ENCODE data around the gene SORCS2. TPM values are rescaled to one million over a fixed set of nuclear protein-coding genes. Genes with fewer than 3 reads are reported as not detected.

SORCS2 gene
- total and polyA plus RNA-seq, 2 of the 4 experiments (the other 2 are of a cell fraction), result 0.36 to 0.62 TPM

DNA sequence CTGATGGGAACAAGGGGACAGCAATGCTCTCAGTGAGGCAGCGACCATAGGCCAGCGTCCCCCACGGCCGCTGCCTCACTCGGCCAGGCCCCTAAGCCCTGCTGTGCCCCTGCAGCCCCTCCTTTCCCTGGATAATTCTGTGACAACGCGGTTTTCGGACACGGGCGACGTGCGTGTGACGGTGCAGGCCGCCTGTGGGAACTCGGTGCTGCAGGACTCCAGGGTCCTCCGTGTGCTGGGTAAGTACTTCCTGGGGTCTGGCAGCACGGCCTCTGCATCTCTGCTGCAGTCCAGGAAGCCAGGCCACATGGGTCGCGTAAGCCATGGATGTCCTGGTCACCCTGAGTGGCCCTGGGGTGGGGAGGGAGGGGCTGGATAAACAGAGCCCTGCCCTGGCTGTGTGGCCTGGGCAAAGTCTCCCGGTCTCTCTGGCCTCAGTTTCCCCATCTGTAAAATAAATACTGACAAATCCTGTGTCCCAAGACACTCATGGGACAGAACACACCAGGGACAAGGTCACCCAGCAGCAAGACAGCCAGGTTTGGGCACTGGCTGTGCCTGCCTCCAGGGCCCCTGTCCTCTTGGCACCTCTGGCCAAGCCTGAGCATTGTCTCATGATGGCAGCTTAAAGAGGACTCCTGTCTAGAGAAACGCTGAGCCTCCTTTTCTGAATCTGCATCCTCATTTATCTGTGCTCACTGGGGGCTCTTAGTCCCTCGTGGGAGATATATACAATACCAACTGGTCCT lies 534.5 kb downstream of the SORCS2 start:
- H2AFZ ChIP-seq (replicated peaks; ENCODE audit: low read length, poor library complexity), result no peak overlapping the region
- in situ Hi-C loops (cut with MboI; ENCODE audit: low sequenced_read_pairs), result loop anchor here (10.0 kb wide), 1 partner anchor 532 kb away; the partner anchor contains the start of gene SORCS2
- no peak overlapping the region for H4K8ac ChIP-seq (ENCODE audit: low read depth in 2 of 2, low read length in 2 of 2)
- DNase-seq (no peak), ATAC-seq (ENCODE audit: low read depth) (no peak)
- H3K4ac ChIP-seq (ENCODE audit: low read depth, low read length), result no peak overlapping the region
- no peak overlapping the region for H2AK9ac ChIP-seq (replicated peaks; ENCODE audit: low read depth, low read length, poor library complexity)
- no peak overlapping the region for H3K23ac ChIP-seq (ENCODE audit: low read depth, low read length)
- H4K20me1 ChIP-seq (ENCODE audit: insufficient read depth, low read length), result no peaks in the 10 kb centered on the region
- ChIA-PET CTCF (interaction anchor here (0.7 kb wide), 1 partner anchor 1219 kb away, joined by 4 read pairs; no protein-coding TSS in a partner anchor), POLR2A (ENCODE audit: unreplicated experiment) (no interaction called here)
- H2BK15ac ChIP-seq (ENCODE audit: low read depth, low read length), result no peak overlapping the region
- peaks cover 8% of the 10 kb centered on the region for H3K27me3 ChIP-seq (ENCODE audit: control insufficient read depth, insufficient read depth, low read length)
- no peak for TF ChIP-seq RCOR1 (IDR thresholded peaks at IDR 0.05; ENCODE audit: insufficient replicate concordance, low read length)
- TF ChIP-seq SMC3 (IDR thresholded peaks at IDR 0.05; ENCODE audit: low read depth, low read length), result no peak
- TF ChIP-seq, protein P1, sequence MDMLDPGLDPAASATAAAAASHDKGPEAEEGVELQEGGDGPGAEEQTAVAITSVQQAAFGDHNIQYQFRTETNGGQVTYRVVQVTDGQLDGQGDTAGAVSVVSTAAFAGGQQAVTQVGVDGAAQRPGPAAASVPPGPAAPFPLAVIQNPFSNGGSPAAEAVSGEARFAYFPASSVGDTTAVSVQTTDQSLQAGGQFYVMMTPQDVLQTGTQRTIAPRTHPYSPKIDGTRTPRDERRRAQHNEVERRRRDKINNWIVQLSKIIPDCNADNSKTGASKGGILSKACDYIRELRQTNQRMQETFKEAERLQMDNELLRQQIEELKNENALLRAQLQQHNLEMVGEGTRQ (IDR thresholded peaks at IDR 0.05; ENCODE audit: low read depth, low read length), result no peak
- TF ChIP-seq CHD1 (IDR thresholded peaks at IDR 0.05; ENCODE audit: low read depth, low read length), result no peak
- no peak for TF ChIP-seq MAFK (IDR thresholded peaks at IDR 0.05; ENCODE audit: low read depth, low read length)
- no peak for TF ChIP-seq BHLHE40 (IDR thresholded peaks at IDR 0.05; ENCODE audit: low read depth, low read length)
- no peak for TF ChIP-seq MXI1 (IDR thresholded peaks at IDR 0.05; ENCODE audit: borderline replicate concordance, low read depth, low read length)
- TF ChIP-seq MAZ (IDR thresholded peaks at IDR 0.05; ENCODE audit: borderline replicate concordance, low read depth, low read length), result no peak
- TF ChIP-seq, protein P2, sequence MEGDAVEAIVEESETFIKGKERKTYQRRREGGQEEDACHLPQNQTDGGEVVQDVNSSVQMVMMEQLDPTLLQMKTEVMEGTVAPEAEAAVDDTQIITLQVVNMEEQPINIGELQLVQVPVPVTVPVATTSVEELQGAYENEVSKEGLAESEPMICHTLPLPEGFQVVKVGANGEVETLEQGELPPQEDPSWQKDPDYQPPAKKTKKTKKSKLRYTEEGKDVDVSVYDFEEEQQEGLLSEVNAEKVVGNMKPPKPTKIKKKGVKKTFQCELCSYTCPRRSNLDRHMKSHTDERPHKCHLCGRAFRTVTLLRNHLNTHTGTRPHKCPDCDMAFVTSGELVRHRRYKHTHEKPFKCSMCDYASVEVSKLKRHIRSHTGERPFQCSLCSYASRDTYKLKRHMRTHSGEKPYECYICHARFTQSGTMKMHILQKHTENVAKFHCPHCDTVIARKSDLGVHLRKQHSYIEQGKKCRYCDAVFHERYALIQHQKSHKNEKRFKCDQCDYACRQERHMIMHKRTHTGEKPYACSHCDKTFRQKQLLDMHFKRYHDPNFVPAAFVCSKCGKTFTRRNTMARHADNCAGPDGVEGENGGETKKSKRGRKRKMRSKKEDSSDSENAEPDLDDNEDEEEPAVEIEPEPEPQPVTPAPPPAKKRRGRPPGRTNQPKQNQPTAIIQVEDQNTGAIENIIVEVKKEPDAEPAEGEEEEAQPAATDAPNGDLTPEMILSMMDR (conservative IDR thresholded peaks at IDR 0.05; ENCODE audit: low read depth, low read length), result no peak
- no peak for TF ChIP-seq NFE2L2 (IDR thresholded peaks at IDR 0.05; ENCODE audit: low read depth, low read length)
- no peak for TF ChIP-seq RFX5 (IDR thresholded peaks at IDR 0.05; ENCODE audit: low read depth, low read length)
- TF ChIP-seq, protein P3, sequence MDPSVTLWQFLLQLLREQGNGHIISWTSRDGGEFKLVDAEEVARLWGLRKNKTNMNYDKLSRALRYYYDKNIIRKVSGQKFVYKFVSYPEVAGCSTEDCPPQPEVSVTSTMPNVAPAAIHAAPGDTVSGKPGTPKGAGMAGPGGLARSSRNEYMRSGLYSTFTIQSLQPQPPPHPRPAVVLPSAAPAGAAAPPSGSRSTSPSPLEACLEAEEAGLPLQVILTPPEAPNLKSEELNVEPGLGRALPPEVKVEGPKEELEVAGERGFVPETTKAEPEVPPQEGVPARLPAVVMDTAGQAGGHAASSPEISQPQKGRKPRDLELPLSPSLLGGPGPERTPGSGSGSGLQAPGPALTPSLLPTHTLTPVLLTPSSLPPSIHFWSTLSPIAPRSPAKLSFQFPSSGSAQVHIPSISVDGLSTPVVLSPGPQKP (IDR thresholded peaks at IDR 0.05; ENCODE audit: borderline replicate concordance, low read depth, low read length), result no peak
- no peak for TF ChIP-seq FOS (IDR thresholded peaks at IDR 0.05; ENCODE audit: low read depth, low read length)
- no peak for TF ChIP-seq RAD21 (IDR thresholded peaks at IDR 0.05; ENCODE audit: low read length)
- no peak for TF ChIP-seq POLR2A (IDR thresholded peaks at IDR 0.05; ENCODE audit: low read depth, low read length)
- TF ChIP-seq CEBPB (IDR thresholded peaks at IDR 0.05; ENCODE audit: low read depth, low read length), result no peak
- no peak overlapping the region for H4K91ac ChIP-seq (ENCODE audit: insufficient read depth, low read depth, low read length)
- dilution Hi-C loops (cut with HindIII; ENCODE audit: low sequenced_read_pairs, unreplicated experiment), result no loop called here
- no peak overlapping the region for H2AK5ac ChIP-seq (ENCODE audit: low read depth, low read length)
- H2BK5ac ChIP-seq (ENCODE audit: low read depth, low read length, poor library complexity, severe bottlenecking), result no peak overlapping the region
- no peaks in the 10 kb centered on the region for H3K9me1 ChIP-seq (ENCODE audit: insufficient read depth, low read length)
- no peak overlapping the region for H3K18ac ChIP-seq (ENCODE audit: low read depth, low read length)
- H3K4me2 ChIP-seq (ENCODE audit: low read depth, low read length), result no peak overlapping the region
- BruUV-seq (replicated peaks), result no TSS peak
- H2BK120ac ChIP-seq (ENCODE audit: low read depth, low read length), result no peak overlapping the region
- no peaks in the 10 kb centered on the region for H3K79me1 ChIP-seq (ENCODE audit: low read depth in 1 of 2, low read length in 2 of 2)
- intact Hi-C loops (cut with micrococcal nuclease), result no loop called here
- H3K27ac ChIP-seq (ENCODE audit: insufficient read depth, low read length), result no peak overlapping the region
- H3K4me1 ChIP-seq (ENCODE audit: control insufficient read depth, insufficient read depth, low read length), result no peaks in the 10 kb centered on the region
- no peaks in the 10 kb centered on the region for H3K36me3 ChIP-seq (ENCODE audit: control insufficient read depth, insufficient read depth, low read length)
- H3K4me3 ChIP-seq (ENCODE audit: insufficient read depth, low read depth, low read length), result no peak overlapping the region
- H2BK20ac ChIP-seq (ENCODE audit: low read depth, low read length), result no peak overlapping the region
- no peak overlapping the region for H4K5ac ChIP-seq (ENCODE audit: low read depth, low read length)
- no peak overlapping the region for H3K56ac ChIP-seq (ENCODE audit: extremely low read depth, insufficient read depth, low read length)
- no peaks in the 10 kb centered on the region for H3K9me3 ChIP-seq (ENCODE audit: control insufficient read depth, insufficient read depth, low read length)
- 80% methylated on average over 2 of the region's 22 CpGs; no CpG with 5 or more reads in 1 of the 2 experiments for WGBS, 2 experiments (ENCODE audit: extremely low coverage in 2 of 2, insufficient read length in 1 of 2)
- H3K14ac ChIP-seq (replicated peaks; ENCODE audit: low read depth, low read length), result no peak overlapping the region
- H3K9ac ChIP-seq (ENCODE audit: low read depth, low read length), result no peak overlapping the region
